Measurements from ENCODE around the gene ANKRD65.
"Not testable (repeated sequence)": the region's sequence is repeated elsewhere in the genome, so short reads cannot be mapped to it uniquely, and the experiment has no call there.

ANKRD65 gene

DNA sequence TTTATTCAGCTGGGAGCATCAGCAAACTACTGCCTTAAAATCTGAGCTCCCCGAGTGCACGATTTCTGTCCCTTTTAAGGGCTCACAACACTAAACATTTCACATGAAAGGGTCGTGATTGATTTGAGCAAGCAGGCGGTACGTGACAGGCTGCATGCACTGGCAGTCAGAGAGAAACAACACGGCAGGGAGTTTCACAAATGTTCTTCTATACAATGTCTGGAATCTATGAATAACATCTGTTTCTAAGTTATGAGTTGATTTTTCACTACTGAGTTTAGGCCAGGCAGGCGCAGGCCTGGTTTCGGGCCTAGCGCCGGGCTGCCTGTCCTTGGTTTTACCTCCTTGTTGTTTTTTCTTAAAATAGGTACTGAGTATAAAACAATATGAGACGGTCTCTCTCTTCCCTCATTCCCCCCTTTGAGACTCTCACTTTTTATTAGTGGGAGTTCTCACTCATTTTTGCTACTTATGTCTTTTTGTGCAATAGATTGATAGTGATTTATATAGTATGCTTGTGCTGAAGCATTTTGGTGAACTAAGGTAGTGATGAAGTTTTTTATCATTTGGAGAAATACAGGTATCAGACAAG is 8.7 kb downstream of the ANKRD65 start:
- DNase-seq, result not testable (repeated sequence)

- DNase-seq, result no peak
These were observed 9.4 kb downstream of the ANKRD65 start for GRCh38 chr1:1411626-1412025.

GRCh38 chr1:1410238-1410637 is 10.8 kb downstream of the ANKRD65 start:
- DNase-seq, result not testable (repeated sequence)

DNA sequence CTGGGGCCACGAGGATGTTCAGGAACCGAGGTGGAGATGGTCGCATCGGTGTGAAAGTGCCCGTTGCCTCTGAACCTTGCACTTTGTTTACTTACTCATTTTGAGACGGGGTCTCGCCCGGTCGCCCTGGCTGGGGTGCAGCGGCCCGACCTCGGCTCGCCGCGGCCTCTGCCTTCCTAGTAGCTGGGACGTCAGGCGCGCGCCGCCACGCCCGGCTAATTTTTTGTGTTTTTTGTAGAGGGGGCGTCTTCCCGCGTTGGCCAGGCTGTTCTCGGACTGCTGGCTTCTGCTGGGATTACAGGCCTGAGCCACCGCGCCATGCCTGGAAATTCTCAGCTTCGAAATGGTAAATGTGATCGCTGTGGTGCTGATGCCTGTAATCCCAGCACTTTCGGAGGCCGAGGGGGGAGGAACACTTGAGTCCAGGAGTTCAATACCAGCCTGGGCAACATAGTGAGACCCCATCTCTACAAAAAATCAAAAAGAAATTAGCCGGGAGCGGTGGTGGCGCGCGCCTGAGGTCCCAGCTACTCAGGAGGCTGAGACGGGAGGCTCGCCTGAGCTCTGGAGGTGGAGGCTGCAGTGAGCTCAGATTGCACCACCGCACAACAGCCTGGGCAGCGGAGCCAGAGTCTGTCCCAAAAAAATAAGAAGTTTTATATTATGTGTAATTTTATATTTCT is 13.3 kb downstream of the ANKRD65 start:
- DNase-seq, result no peak

DNA sequence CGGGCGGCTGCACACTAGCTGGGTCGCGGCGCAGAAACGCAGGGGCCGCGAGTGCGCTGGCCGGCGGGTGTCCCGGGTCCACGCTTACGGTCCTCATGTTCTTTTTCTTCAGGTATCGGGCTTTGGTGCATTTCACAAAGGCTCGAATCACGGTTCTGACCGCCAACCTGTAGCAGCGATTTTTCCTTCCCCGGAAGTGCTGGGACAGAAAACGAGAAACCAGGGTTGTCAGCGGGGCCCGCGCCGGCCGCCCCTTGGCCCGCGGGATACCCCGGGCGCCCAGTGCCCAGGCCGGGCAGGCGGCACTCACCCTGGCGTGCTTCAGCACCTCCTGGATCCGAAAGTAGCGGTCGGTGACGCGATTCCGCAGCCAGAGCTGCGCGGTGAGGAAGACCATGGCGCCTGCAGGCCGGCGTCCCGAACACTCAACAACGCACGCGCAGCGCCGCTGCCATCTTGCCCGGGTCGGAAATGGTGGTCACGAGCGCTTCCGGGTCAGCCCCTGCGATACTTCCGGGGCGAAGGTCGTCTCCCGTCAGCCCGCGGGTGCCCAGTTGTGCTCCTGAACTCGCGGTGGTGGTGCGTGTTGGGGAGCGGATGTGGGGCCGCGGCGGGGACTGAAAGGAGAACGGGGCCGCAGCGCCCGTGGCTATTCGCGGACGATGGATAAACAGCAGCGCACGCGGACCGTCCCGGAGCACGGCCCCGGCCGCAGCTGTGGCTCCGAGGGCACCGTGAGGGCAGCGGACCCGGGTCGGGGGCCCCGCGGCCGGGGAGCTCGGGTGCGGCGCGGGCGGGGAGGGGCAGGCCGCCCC is 14.0 kb downstream of the ANKRD65 start, which contains the start of gene MRPL20:
Gene MRPL20, minus strand, starts transcription at position 473 of the 815 bp plus-strand sequence. Its CDS starts 76 bp downstream, at position 397.
- DNase-seq, result peak; percentile 92 to 93

- no peak for DNase-seq
These were observed 14.8 kb downstream of the ANKRD65 start for GRCh38 chr1:1406101-1406820.

DNA sequence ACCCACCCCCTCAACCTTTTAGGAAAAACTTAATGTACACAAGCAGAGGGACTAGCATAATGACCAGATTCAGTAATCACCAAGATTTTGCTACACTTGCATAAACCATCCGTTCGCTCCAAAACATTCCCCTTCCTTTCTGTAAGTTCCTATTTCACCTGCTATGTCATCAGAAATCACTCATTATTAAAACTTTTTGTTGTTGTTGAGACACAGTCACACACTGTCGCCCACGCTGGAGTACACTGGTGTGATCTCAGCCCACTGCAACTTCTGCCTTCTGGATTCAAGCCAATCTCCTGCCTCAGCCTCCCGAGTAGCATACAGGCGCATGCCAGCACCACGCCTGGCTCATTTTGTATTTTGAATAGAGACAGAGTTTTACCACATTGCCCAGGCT is 17.4 kb downstream of the ANKRD65 start:
- no peak for DNase-seq

DNA sequence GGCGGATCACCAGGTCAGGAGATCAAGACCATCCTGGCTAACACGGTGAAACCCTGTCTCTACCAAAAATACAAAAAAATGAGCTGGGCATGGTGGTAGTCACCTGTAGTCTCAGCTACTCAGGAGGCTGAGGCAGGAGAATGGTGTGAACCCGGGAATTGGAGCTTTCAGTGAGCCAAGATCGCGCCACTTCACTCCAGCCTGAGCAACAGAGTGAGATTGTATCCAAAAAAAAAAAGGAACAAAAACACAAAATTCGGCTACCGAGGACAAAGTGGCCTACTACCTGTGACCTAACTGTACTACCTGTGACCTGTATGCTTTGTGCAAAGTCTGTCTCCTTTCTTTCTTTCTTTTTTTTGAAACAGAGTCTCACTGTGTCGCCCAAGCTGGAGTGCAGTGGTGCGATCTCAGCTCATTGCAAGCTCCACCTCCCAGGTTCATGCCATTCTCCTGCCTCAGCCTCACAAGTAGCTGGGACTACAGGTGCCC is 18.1 kb downstream of the ANKRD65 start:
- DNase-seq, result not testable (repeated sequence)

DNA sequence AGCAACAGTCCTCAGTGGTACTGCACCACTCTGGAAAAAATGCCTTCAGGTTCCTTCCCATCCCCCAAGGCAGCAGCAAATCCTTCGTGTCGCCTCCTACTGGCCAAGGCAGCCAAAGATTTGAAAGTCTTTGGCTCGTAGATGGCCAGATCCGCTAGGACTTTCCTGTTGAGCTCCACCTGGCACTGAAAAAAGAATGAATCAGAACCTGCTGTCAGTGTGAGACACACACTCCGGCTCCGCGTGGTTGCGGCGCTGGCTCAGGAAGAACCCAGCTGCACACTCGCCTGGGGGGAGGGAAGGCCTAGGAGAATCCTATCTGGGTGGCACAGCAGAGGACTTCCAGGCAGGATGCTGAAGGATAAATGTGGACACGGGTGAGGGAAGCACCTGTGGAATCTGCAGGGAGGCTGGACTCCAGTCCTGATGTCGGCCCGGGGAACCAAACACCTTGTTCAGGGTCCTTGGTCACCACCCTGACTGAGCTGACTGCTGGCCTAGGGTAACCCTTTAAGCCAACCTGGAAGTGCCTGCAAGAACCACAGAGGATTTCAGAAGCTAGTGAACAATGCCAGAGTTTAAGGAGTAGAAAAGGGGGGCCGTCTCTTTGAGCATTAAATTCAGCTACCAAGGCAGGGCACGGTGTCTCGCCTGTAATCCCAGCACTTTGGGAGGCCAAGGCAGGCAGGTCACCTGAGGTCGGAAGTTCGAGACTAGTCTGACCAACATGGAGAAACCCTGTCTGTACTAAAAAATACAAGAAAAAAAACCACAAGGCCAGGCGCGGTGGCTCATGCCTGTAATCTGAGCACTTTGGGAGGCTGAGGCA is 18.8 kb downstream of the ANKRD65 start:
- peak; percentile 46 to 50 for DNase-seq

GRCh38 chr1:1401457-1402010 is 19.5 kb downstream of the ANKRD65 start:
- DNase-seq, result no peak

GRCh38 chr1:1400576-1401456 is 20.3 kb downstream of the ANKRD65 start:
- DNase-seq, result no peak

GRCh38 chr1:1399872-1400575 is 21.1 kb downstream of the ANKRD65 start:
- DNase-seq, result no peak

DNA sequence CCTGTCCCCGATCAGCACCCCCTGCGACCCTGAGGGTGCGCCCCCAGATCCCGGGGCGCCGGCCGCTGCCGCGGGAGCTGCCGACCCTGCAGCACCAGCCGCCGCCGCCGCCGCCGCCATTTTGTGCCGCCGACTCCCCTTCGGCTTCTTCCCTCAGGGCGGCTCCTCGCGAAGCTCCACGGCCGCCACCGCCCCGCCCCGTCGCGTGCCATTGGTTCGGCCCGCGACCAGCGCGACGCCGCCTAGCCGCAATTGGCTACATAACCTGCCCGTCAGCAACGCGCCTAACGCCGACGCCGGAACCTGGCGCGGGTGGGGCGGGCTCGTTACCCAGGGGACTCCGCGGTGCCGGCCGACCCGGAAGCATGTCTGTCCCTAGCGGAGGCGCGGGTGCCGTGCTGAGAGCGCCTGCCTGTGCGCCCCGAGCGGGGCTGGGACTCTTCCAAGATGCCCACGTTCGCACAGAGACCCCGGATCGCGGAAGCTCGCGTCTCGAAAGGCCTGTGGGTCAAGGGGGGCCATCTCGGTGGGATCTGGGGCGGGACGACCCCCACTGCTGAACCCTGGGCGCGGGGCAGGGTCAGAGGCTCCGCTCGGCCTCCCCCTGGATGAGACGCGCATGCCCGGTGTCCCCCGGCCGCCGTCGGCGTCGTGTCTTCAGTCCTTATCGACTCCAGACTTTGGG is 21.7 kb downstream of the ANKRD65 start, which contains the start of gene CCNL2:
Gene CCNL2, minus strand, starts transcription at position 149 of the 685 bp plus-strand sequence. Its CDS starts 29 bp downstream, at position 120.
- DNase-seq, result peak; percentile 99 to 100

DNA sequence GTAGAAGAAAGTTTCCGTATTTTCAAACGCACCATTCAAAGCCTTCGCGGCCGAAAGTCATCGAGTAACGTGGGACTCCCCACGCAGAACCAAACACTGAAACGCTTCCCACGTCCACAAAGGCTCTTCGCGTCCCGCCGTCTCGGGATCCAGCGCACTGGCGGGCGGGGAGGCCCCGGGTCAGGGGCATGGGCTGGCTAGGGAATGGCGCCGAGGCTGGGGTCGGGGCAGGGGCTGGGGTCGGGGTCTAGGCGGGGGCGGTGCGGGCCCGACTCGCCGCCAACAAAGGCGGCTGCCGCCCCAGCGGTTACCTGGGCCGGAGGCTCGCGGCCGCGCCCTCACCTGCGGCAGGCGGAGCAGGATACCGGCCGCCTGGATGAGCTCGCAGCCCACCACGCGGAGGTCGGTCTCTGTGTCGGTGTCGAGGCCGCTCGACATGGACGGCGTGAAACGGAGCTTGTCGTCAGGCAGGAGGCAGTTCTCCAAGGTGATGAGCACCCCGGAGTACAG is 22.3 kb downstream of the ANKRD65 start:
- no peak for DNase-seq

DNA sequence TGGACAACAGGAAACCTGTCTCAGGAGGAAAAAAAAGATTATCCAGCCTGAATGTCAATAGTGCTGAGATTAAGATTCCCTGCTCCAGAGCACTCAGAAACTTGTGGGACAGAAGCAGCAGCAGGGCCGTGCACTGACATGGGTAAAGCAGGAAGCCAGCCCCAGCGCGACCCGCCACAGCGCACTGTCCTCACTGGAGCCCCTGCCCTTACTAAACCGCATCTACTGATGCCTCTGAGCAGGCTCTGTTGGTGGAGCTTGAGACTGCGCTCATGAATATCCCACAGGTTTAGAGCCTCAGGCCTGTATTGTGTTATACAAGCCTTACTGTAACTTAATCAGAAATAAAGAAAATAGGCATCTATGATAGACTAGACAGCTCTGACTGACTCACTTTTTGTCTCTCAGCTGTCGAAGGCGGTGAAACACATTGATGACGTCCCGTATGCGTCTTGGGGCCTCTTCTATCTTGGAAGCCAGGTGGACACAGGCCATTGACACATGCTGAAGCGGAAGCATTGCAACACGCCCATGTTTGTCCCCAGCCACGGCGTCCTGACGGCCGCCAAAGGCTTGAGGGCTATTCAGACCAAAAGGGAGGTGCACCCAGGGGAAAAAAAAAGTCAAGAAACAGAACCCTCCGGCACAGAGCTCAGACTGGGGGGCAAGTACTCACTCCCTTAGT is 23.1 kb downstream of the ANKRD65 start:
- no peak for DNase-seq

DNA sequence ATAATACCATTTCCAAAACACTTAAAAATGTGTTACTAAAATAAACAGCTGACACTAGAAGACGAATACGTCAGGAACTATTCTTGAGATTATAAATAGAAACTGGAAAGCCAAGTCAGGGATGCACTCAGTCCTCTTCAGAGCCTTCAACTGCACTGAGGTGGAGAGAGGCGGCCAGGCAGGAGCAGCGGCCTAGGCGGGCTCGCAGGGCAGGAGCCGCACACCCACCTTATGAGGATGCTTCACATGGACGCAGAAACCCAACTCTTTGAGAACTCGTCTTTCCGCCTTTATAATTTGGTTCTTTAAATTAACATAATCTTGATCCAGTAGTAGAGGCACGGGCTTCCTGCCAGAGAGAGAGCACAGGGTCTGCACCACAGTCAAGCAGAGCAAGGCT is 25.9 kb downstream of the ANKRD65 start:
- DNase-seq, result no peak

DNA sequence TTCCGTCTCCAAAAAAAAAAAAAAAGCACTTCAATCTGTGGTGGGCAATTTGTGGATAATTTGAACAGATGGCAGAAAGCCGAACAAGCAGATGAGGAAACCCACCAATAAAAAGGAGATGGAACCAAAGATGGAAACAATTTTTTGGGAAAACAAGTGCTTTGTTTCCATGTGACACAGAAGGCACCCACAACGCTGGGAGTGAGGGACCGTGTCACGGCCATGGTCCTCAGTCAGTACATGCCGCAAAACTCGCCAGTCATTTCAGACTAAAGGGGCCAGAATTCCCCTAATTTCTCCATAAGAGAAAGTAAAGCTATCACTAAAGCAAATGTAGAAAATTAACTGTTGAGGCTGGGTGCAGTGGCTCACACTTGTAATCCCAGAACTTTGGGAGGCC is 27.0 kb downstream of the ANKRD65 start:
- no peak for DNase-seq

DNA sequence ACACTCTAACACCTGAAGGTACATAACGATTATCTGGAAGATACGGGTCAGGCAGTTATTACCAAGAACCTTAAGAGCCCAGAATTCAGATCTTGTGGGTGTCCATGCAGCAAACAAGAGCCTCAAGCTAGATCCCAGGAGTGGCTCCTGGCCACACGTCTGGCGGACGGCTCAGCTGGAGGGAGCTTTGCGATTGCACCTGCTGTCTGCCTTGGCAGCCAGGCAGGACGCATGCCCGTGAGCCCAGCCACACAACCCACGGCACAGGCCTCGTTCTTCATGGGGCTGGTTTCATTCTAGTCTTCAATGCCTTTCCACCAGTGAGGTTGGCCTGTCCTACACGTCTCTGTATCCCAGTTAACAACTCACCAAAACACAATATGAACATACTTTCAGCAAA is 27.6 kb downstream of the ANKRD65 start:
- no peak for DNase-seq
